ENCODE measurements around the gene DNAH9.

Gene DNAH9

DNA sequence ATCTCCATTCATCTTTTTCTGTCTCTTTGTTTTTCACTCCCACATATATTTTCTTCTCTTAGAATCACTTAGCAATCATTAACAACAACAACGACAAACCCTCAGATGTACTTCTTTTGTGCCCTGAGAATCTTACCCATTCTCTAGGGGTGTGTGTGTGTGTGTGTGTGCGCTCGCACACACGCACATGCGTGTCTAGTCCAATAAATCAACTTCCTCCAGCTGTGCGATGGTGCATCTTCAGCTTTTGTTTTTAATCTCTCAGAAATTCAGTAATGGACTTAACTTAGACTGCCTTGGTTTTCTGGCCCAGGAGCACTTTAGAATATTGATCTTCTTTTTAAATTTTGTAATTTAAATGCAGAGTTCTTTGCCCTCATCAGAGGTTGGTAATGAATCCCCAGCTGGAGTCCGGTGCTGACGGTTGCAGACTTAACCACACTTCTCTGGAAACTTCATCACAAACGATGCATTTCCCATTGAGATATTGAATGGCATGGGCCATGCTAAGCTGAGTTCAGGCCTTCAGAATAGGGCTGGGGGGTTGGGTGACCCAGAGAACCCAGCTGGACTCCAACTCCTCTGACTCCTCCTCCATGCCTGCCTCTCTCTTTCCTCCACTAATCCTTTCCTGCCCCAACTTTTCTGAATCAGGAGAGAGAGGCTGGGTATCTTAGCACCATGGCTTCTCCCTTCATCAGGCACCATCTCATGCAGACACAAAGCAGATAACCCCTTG, 205.1 kb downstream of the DNAH9 start:
- DNase-seq (no peak), ATAC-seq (ENCODE audit: insufficient read depth, low read depth) (no peak)
- Histone ChIP-seq H3K79me2 (ENCODE audit: insufficient read depth, low read length) (no peaks in the 10 kb centered on the region), H3K4me3 (ENCODE audit: low read depth in 1 of 2, low read length in 2 of 2) (no peak overlapping the region), H3K4me2 (ENCODE audit: insufficient read depth, low read length) (no peak overlapping the region), H3K27me3 (ENCODE audit: insufficient read depth, low read length, poor library complexity) (no peaks in the 10 kb centered on the region), H3K9ac (ENCODE audit: low read depth, low read length) (no peak overlapping the region), H3K27ac (ENCODE audit: low read length) (no peak overlapping the region), H3K9me3 (ENCODE audit: insufficient read depth, low read length, severe bottlenecking) (no peaks in the 10 kb centered on the region), H2AFZ (ENCODE audit: low read depth, low read length) (no peak overlapping the region), H3K4me1 (ENCODE audit: insufficient read depth, low read length) (no peaks in the 10 kb centered on the region), H3K36me3 (ENCODE audit: insufficient read depth, low read length) (no peaks in the 10 kb centered on the region), H4K20me1 (ENCODE audit: insufficient read depth, low read length) (no peaks in the 10 kb centered on the region)
- TF ChIP-seq, protein P1, sequence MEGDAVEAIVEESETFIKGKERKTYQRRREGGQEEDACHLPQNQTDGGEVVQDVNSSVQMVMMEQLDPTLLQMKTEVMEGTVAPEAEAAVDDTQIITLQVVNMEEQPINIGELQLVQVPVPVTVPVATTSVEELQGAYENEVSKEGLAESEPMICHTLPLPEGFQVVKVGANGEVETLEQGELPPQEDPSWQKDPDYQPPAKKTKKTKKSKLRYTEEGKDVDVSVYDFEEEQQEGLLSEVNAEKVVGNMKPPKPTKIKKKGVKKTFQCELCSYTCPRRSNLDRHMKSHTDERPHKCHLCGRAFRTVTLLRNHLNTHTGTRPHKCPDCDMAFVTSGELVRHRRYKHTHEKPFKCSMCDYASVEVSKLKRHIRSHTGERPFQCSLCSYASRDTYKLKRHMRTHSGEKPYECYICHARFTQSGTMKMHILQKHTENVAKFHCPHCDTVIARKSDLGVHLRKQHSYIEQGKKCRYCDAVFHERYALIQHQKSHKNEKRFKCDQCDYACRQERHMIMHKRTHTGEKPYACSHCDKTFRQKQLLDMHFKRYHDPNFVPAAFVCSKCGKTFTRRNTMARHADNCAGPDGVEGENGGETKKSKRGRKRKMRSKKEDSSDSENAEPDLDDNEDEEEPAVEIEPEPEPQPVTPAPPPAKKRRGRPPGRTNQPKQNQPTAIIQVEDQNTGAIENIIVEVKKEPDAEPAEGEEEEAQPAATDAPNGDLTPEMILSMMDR (IDR thresholded peaks at IDR 0.05; ENCODE audit: borderline replicate concordance, extremely low read depth, low read length, poor library complexity, severe bottlenecking), result no peak
- no peak for TF ChIP-seq EZH2 (IDR thresholded peaks at IDR 0.05; ENCODE audit: borderline replicate concordance, low read depth, low read length, severe bottlenecking)

DNA sequence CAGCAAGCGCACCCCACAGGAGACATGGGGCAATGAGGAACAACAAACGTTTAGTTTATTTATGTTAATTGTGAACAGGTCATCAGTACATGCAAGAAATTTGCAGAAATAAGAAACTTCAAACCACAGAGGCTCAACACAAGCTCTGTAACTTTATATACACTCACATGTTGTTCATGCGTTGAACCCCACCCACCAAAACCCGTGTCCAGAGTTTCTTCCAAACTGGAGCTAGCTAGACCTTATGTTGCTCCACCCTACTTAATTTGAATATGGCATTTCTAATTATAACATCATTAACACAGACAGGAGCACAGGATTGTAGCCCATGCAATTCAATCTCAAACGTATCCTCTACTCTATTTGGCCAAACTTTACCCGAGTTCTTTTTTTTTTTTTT, 206.9 kb downstream of the DNAH9 start:
- no peak overlapping the region for H3K27ac ChIP-seq (ENCODE audit: low read length)
- H3K4me3 ChIP-seq (ENCODE audit: low read depth in 1 of 2, low read length in 2 of 2), result no peak overlapping the region
- H3K9me3 ChIP-seq (ENCODE audit: insufficient read depth, low read length, severe bottlenecking), result no peaks in the 10 kb centered on the region
- TF ChIP-seq EZH2 (IDR thresholded peaks at IDR 0.05; ENCODE audit: borderline replicate concordance, low read depth, low read length, severe bottlenecking), result no peak
- TF ChIP-seq, protein P1 (IDR thresholded peaks at IDR 0.05; ENCODE audit: borderline replicate concordance, extremely low read depth, low read length, poor library complexity, severe bottlenecking), result no peak
- ATAC-seq (ENCODE audit: insufficient read depth, low read depth) (no peak), DNase-seq (no peak)
- no peaks in the 10 kb centered on the region for H4K20me1 ChIP-seq (ENCODE audit: insufficient read depth, low read length)
- no peaks in the 10 kb centered on the region for H3K4me1 ChIP-seq (ENCODE audit: insufficient read depth, low read length)
- no peaks in the 10 kb centered on the region for H3K36me3 ChIP-seq (ENCODE audit: insufficient read depth, low read length)
- H2AFZ ChIP-seq (ENCODE audit: low read depth, low read length), result no peak overlapping the region
- H3K4me2 ChIP-seq (ENCODE audit: insufficient read depth, low read length), result no peak overlapping the region
- H3K9ac ChIP-seq (ENCODE audit: low read depth, low read length), result no peak overlapping the region
- H3K79me2 ChIP-seq (ENCODE audit: insufficient read depth, low read length), result no peaks in the 10 kb centered on the region
- H3K27me3 ChIP-seq (ENCODE audit: insufficient read depth, low read length, poor library complexity), result no peaks in the 10 kb centered on the region

DNA sequence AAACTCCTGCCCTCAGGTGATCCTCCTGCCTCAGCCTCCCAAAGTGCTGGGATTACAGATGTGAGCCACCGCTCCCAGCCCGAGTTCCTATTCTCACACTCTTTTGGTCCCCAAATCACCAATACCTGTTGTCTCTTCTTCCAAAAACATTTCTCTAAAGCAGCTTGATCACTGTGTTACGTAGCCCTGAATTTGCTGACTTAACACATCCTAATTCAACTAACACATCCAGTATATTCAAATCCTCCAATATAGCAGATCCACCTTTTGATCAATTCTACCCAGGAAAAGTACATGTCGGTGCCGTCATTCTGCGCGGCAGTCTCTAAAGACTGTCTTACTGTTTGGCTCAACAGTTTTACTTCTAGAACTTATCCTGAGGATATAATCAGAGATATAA, 207.7 kb downstream of the DNAH9 start:
- Histone ChIP-seq H3K79me2 (ENCODE audit: insufficient read depth, low read length) (no peaks in the 10 kb centered on the region), H3K9me3 (ENCODE audit: insufficient read depth, low read length, severe bottlenecking) (no peaks in the 10 kb centered on the region), H3K4me1 (ENCODE audit: insufficient read depth, low read length) (no peaks in the 10 kb centered on the region), H3K4me2 (ENCODE audit: insufficient read depth, low read length) (no peak overlapping the region), H3K36me3 (ENCODE audit: insufficient read depth, low read length) (no peaks in the 10 kb centered on the region), H3K27ac (ENCODE audit: low read length) (no peak overlapping the region), H2AFZ (ENCODE audit: low read depth, low read length) (no peak overlapping the region), H3K27me3 (ENCODE audit: insufficient read depth, low read length, poor library complexity) (no peaks in the 10 kb centered on the region), H3K4me3 (ENCODE audit: low read depth in 1 of 2, low read length in 2 of 2) (no peak overlapping the region), H3K9ac (ENCODE audit: low read depth, low read length) (no peak overlapping the region), H4K20me1 (ENCODE audit: insufficient read depth, low read length) (no peaks in the 10 kb centered on the region)
- DNase-seq (no peak), ATAC-seq (ENCODE audit: insufficient read depth, low read depth) (no peak)
- TF ChIP-seq, protein P1 (IDR thresholded peaks at IDR 0.05; ENCODE audit: borderline replicate concordance, extremely low read depth, low read length, poor library complexity, severe bottlenecking), result no peak

Data from DND-41 (cell line).